ENCODE data around the gene ACVR1B.

Gene ACVR1B

GRCh38 chr12:51976376-51977160 is 25.1 kb downstream of the ACVR1B start:
- TF ChIP-seq CTCF (IDR thresholded peaks at IDR 0.05), result no peak

GRCh38 chr12:51977320-51977753 is 25.8 kb downstream of the ACVR1B start:
- TF ChIP-seq CTCF (IDR thresholded peaks at IDR 0.05), result no peak

- peak; percentile 99 for TF ChIP-seq CTCF (IDR thresholded peaks at IDR 0.05)
These were observed 28.7 kb downstream of the ACVR1B start for GRCh38 chr12:51980051-51980808.

GRCh38 chr12:51980809-51981127 is 29.3 kb downstream of the ACVR1B start:
- no peak for TF ChIP-seq CTCF (IDR thresholded peaks at IDR 0.05)

- TF ChIP-seq CTCF (IDR thresholded peaks at IDR 0.05), result no peak
These were observed 33.2 kb downstream of the ACVR1B start for GRCh38 chr12:51984657-51985056.

- TF ChIP-seq CTCF (IDR thresholded peaks at IDR 0.05), result no peak
These were observed 33.8 kb downstream of the ACVR1B start for GRCh38 chr12:51985154-51985835.

GRCh38 chr12:51986834-51987233 is 35.3 kb downstream of the ACVR1B start:
- no peak for TF ChIP-seq CTCF (IDR thresholded peaks at IDR 0.05)

Data from LNCAP (cell line).